Testis (tissue), 3 donors: ENCODE results near the gene OR8A1. TPM values are rescaled to one million over a fixed set of nuclear protein-coding genes. Genes with fewer than 3 reads are reported as not detected.

Source experiments
- DNase-seq: peaks from one replicate; pipeline ENCODE4 v3.0.0-alpha.2; 2019
- H3K27ac ChIP-seq, 2 donors: fragments of 200-600 bp; sonication (generic); one replicate each; pipeline ENCODE4 v1.5.1; 2019
- H3K27me3 ChIP-seq: fragments of 200-600 bp; sonication (generic); one replicate; pipeline ENCODE4 v1.5.1; 2019
- H3K36me3 ChIP-seq: fragments of 200-600 bp; sonication (generic); one replicate; pipeline ENCODE4 v1.5.1; 2017; ENCODE audit warnings: low read depth; ENCODE audit errors: missing control alignments
- H3K4me1 ChIP-seq: fragments of 200-600 bp; sonication (generic); one replicate; pipeline ENCODE4 v1.5.1; 2019
- H3K4me3 ChIP-seq, 2 donors: fragments of 200-600 bp; sonication (generic); one replicate each; pipeline ENCODE4 v1.5.1; 2017 to 2019
- H3K9me3 ChIP-seq: fragments of 200-600 bp; sonication (generic); one replicate; pipeline ENCODE4 v1.5.1; 2017
- CTCF ChIP-seq, 3 experiments: fragments of 450-650 bp in 2 of 3; fragments of 200-600 bp in 1 of 3; sonication (generic) in 1 of 3; IDR thresholded peaks; one replicate each; pipeline ENCODE4 v1.5.1; 2016 to 2019; ENCODE audit warnings: antibody characterized with exemption in 3 of 3, mild to moderate bottlenecking in 2 of 3, moderate library complexity in 1 of 3
- POLR2A ChIP-seq: fragments of 450-650 bp; IDR thresholded peaks from one replicate; pipeline ENCODE4 v1.6.1; 2017; ENCODE audit warnings: antibody characterized with exemption, mild to moderate bottlenecking, moderate library complexity
- WGBS, 2 donors: methylation state at CpG; one replicate each; pipeline ENCODE4 v1.1.5; 2018; 5-methylcytosine and 5-hydroxymethylcytosine counted together
- intact Hi-C: fragments of 100-400 bp; cut with DNase I; formaldehyde crosslinking; loops from one replicate; pipeline ENCODE4 v1.15.1; 2023; ENCODE audit warnings: low total_unique reads
- polyA plus RNA-seq: library from polyadenylated mRNA; stranded (reverse); fragments of 350-450 nt; fragmentation: Illumina TruSeq; extraction: RNeasy Lipid Tissue Mini Kit (QIAGEN cat#74804); gene quantifications from one replicate; pipeline ENCODE4 v1.2.3, GENCODE V29; 2014; ENCODE audit warnings: low read depth, low replicate concordance; ENCODE audit not compliant: insufficient read depth
- total RNA-seq, 2 donors: library from RNA; depleted of rRNA; stranded (reverse); fragments of >200 nt; gene quantifications; one replicate each; pipeline ENCODE4 v1.2.3, GENCODE V29; 2016

The OR8A1 gene
- total and polyA plus RNA-seq, 3 donors from 2014 or later = 0.29 to 0.50 (median 0.31) TPM

- no peak overlapping the region for H3K4me3 ChIP-seq
- H3K36me3 ChIP-seq = no peaks in the 10 kb centered on the region
- no peak overlapping the region for H3K27ac ChIP-seq
- H3K4me1 ChIP-seq = no peaks in the 10 kb centered on the region
- TF ChIP-seq CTCF (IDR thresholded peaks at IDR 0.05) = no peak
- no peak for TF ChIP-seq POLR2A
- peak; percentile 40 for DNase-seq
- no peaks in the 10 kb centered on the region for H3K27me3 ChIP-seq
- intact Hi-C loops = no loop called here
- H3K9me3 ChIP-seq = no peaks in the 10 kb centered on the region
- WGBS, 2 donors = 44 to 60% methylated on average over 6 of the region's 6 CpGs
Observed at GRCh38 chr11:124536520-124536919, 33.3 kb upstream of the OR8A1 start.

GRCh38 chr11:124538019-124538418 lies 31.8 kb upstream of the OR8A1 start:
- Histone ChIP-seq H3K4me3 (no peak overlapping the region), H3K9me3 (no peaks in the 10 kb centered on the region), H3K27ac (no peak overlapping the region), H3K27me3 (no peaks in the 10 kb centered on the region), H3K4me1 (no peaks in the 10 kb centered on the region), H3K36me3 (no peaks in the 10 kb centered on the region)
- no peak for DNase-seq
- no peak for TF ChIP-seq POLR2A
- no peak for TF ChIP-seq CTCF (IDR thresholded peaks at IDR 0.05)
- intact Hi-C loops = no loop called here
- WGBS, 2 donors = 42 to 75% methylated on average over 1 of the region's 1 CpG

GRCh38 chr11:124541204-124541603 lies 28.6 kb upstream of the OR8A1 start:
- intact Hi-C loops = no loop called here
- no peak overlapping the region for H3K4me3 ChIP-seq
- no peaks in the 10 kb centered on the region for H3K4me1 ChIP-seq
- 87 to 91% methylated on average over 6 of the region's 6 CpGs for WGBS, 2 donors
- no peak overlapping the region for H3K27ac ChIP-seq
- H3K36me3 ChIP-seq = no peaks in the 10 kb centered on the region
- DNase-seq = no peak
- H3K27me3 ChIP-seq = no peaks in the 10 kb centered on the region
- H3K9me3 ChIP-seq = no peaks in the 10 kb centered on the region
- no peak for TF ChIP-seq POLR2A
- TF ChIP-seq CTCF (IDR thresholded peaks at IDR 0.05) = no peak

- Histone ChIP-seq H3K27ac (no peak overlapping the region), H3K36me3 (no peaks in the 10 kb centered on the region), H3K27me3 (no peaks in the 10 kb centered on the region), H3K4me3 (no peak overlapping the region), H3K4me1 (no peaks in the 10 kb centered on the region), H3K9me3 (no peaks in the 10 kb centered on the region)
- TF ChIP-seq POLR2A = no peak
- 89 to 92% methylated on average over 6 of the region's 6 CpGs for WGBS, 2 donors
- intact Hi-C loops = no loop called here
- DNase-seq = no peak
Observed at GRCh38 chr11:124543145-124543544, 26.7 kb upstream of the OR8A1 start.

GRCh38 chr11:124543554-124543953 lies 26.2 kb upstream of the OR8A1 start, which contains the start of gene OR8B12:
OR8B12 (minus strand) TSS chr11:124543654; CDS start chr11:124543654, 0 bp downstream.
- Histone ChIP-seq H3K27ac (no peak within 1 kb of the TSS), H3K36me3 (no peaks in the 10 kb centered on the region), H3K4me1 (no peaks in the 10 kb centered on the region), H3K27me3 (no peaks in the 10 kb centered on the region), H3K4me3 (no peak within 1 kb of the TSS), H3K9me3 (no peaks in the 10 kb centered on the region)
- WGBS, 2 donors = 88 to 91% methylated on average over 5 of the region's 5 CpGs
- intact Hi-C loops = no loop called here
- TF ChIP-seq POLR2A (no peak), CTCF (IDR thresholded peaks at IDR 0.05) (no peak)
- no peak for DNase-seq
